GM18951 (cell line): Measurements from ENCODE around the gene CDCA5.

ENCODE experiments used
- POLR2A ChIP-seq: IDR thresholded peaks from 4 replicates; pipeline ENCODE4 v1.6.1; 2011; ENCODE audit warnings: mild to moderate bottlenecking; ENCODE audit not compliant: insufficient read length, insufficient read depth; ENCODE audit errors: extremely low read depth
- in situ Hi-C: fragments of 300-500 bp; cut with MboI; formaldehyde crosslinking; loops from one replicate; pipeline ENCODE4 v1.12.0; 2022; ENCODE audit warnings: low sequenced_read_pairs, mixed read lengths, inconsistent platforms; ENCODE audit not compliant: unreplicated experiment

CDCA5 gene

DNA sequence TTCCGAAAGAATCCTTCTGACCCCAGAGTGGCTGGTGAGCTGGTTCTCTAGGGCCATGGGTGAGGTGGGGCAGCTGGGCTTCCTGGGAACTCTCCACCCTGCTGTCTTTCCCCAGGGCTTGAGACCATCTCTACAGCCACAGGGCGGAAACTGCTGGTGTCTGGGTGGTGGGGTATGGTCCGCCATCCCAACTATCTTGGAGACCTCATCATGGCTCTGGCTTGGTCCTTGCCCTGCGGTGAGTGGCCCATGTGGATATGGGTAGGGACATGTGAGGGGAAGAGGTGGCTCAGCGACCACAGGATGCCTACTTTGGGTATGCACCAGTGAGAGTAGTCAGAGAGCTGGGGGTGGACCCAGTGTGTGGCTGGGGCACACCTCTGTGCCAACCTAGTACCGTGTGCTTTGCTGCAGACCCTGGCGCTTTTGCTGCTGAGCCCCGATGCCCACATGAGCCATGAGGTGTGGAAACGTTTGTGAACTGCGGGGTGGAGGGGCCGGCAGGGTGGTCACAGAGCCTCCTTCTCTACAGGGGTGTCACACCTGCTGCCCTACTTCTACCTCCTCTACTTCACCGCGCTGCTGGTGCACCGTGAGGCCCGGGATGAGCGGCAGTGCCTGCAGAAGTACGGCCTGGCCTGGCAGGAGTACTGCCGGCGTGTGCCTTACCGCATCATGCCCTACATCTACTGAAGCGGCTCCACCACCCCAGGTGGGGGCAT is 31.7 kb upstream of the CDCA5 start:
- no peak for TF ChIP-seq POLR2A
- in situ Hi-C loops, result no loop called here

DNA sequence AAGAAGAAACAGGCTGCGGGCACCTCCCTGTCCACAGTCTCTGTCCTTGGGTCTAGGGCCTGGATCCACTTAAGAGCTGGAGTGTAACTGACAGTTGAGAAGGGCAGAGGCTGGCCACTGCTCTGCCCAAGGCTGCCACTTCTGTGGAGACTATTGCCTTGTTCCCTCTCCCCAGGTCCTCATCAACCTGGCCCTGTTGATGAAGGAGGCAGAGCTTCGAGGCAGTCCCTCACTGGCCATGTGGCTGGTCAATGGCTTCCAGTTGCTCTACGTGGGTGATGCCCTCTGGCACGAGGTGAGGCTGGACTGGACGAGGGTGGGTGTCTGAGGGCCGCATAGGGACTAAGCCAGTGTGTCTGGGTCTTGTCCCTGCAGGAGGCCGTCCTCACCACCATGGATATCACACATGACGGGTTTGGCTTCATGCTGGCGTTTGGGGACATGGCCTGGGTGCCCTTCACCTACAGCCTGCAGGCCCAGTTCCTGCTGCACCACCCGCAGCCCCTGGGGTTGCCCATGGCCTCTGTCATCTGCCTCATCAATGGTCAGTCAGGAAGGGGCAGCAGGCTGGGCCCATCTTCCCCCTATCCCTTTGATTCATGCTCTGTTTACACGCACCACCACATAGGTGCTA is 30.8 kb upstream of the CDCA5 start:
- in situ Hi-C loops, result no loop called here
- TF ChIP-seq POLR2A, result no peak

DNA sequence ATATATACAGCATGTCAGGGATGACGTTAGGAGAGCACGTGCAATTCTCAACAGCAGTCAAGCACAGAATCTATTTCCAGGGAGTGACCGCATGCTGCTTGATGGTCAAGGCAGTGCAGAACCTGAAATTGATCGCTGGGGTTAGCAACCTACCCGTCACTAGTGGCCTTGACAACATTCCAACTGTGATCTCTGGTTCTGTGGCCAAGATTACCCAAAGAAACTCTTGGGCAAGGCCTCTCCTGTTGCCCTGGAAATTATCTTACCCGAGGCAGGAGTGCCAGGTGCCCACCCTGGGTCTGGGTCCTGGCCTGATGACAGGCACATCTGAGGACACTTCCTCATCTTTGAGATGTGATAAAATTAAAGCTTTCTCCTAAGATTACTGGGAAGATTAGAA is 30.0 kb upstream of the CDCA5 start:
- TF ChIP-seq POLR2A, result no peak
- in situ Hi-C loops, result no loop called here

DNA sequence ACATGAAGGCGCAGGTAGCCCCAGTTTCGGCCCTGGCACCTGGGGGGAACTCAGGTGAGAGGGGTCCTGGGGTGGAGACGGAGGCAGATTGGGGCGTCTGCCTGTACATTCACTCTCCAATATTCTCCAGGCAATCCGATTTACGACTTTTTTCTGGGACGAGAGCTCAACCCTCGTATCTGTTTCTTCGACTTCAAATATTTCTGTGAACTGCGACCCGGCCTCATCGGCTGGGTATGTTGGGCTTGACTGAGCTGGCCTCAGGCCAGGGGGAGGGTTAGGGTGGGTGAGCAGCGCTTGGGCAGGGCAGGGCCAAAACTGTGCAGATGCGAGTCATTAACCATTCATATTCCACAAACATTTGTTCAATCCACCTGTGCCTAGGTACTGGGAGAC is 29.5 kb upstream of the CDCA5 start:
- TF ChIP-seq POLR2A, result no peak
- in situ Hi-C loops, result no loop called here

DNA sequence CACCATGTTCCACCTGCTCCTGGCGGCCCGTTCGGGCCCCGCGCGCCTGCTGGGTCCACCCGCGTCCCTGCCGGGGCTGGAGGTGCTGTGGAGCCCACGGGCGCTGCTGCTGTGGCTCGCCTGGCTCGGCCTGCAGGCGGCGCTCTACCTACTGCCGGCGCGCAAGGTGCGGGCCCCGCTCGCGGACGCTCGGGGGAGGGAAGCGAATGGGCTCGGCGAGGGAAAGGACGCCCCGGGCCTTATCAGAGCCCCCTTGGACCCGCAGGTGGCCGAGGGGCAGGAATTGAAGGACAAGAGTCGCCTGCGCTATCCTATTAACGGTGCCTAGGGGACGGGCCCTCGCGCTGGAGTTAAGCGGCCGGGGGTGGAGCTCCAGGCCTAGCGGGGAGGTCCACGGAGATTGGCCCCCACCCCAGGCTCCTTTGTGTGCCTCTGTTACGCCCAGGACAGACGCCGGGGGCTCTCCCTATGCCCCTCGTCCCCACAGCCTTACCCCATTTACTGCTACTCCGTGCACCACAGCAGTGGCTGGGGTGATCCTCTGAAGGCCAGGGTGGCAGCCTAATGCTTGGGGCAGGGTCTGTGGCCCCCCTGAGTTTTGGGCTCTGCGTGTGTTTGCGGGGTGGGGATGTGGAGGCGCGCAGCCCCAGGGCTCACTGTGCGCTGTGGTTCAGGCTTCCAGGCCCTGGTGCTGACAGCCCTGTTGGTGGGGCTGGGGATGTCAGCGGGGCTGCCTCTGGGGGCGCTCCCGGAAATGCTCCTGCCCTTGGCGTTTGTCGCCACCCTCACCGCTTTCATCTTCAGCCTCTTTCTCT is 28.9 kb upstream of the CDCA5 start:
- in situ Hi-C loops, result no loop called here

DNA sequence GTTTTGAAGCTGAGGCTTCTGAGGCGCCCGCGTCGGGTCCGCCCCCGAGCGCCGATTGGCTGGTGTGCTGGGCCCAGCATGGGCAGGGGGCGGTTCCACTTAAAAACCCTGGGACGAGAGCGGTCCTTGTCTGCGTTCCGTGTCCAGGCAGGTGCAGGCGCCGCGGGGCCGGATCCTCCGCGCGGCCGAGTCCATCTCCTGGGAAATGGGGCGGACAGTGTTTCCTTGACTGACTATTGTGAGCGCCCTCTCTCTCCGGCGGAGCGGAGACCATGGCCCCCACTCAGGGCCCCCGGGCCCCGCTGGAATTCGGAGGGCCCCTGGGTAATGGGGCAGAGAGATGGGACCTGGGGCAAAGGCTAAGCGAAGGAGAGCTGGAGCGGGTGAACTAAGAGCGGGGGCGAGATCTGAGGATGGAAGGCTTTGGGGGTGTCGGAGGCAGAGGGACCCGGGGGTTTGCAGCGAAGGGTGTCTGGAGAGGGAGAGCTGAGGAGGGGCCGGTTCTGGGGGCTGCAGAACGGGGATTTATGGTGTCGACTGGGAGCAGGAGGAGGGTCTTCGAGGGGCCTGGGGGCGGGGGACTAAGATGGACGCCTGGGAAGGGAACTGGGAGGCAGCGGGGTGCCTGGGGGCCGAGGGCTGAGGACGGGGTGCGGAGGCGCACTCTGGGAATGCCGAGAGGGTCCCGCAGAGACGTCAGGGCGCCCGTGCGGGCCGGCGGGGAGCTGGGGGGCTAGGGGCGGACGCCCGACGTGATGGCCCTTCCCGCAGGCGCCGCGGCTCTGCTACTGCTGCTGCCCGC is 28.1 kb upstream of the CDCA5 start, which contains the start of gene TM7SF2:
TM7SF2 (plus strand) TSS at position 129 of the 802 bp plus-strand sequence; CDS start at position 273, 144 bp downstream.
- TF ChIP-seq POLR2A, result peak; percentile 98
- in situ Hi-C loops, result no loop called here

More for the DNA sequence above, 28.9 kb upstream of the CDCA5 start:
- TF ChIP-seq POLR2A, result no peak

DNA sequence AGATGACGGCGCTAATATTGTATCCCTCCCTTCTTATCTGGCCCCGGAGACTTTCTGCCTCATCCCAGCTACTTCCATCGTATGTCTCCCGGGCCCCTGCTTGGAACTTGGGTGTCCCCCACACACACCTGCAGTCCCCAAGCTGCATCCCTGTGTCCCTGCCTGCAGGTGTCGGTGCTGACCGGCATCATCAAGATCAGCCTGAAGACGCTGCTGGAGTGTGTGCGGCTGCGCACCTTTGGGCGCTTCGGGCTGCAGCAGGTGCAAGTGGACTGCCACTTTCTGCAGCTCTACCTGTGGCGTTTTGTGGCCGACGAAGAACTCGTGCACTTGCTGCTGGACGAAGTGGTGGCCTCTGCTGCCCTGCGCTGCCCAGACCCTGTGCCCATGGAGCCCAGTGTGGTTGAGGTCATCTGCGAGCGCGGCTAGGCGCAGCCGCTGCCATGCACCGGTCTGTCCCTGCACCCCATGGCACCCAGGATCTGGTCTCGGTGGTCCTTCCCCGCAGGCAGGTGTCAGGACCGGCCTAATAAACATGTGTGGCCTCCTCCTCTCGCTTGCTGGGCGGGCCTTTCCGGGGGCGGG is 27.4 kb upstream of the CDCA5 start:
- in situ Hi-C loops, result no loop called here
- TF ChIP-seq POLR2A, result no peak

DNA sequence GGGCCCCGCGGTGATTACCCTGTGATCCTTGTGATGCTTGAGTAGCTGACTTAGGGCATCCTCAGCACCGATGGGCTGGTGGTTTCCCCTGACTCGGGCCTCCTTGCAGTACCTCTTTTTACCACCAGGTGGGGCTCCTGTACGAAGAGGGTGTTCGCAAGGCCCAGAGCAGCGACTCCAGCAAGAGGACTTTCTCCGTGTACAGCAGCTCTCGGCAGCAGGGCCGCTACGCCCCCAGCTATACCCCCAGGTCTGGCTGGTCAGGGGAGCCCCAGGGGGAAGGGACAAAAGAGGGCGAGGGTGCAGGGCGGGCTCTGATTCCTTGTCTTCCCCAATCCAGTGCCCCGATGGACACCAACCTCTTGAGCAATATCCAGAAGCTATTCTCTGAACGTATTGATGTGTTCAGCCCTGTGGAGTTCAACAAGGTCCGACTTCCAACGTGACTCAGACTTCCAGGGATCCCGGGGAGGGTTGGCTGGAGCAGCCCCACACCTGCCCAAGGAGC is 26.6 kb upstream of the CDCA5 start:
- in situ Hi-C loops, result no loop called here
- no peak for TF ChIP-seq POLR2A

DNA sequence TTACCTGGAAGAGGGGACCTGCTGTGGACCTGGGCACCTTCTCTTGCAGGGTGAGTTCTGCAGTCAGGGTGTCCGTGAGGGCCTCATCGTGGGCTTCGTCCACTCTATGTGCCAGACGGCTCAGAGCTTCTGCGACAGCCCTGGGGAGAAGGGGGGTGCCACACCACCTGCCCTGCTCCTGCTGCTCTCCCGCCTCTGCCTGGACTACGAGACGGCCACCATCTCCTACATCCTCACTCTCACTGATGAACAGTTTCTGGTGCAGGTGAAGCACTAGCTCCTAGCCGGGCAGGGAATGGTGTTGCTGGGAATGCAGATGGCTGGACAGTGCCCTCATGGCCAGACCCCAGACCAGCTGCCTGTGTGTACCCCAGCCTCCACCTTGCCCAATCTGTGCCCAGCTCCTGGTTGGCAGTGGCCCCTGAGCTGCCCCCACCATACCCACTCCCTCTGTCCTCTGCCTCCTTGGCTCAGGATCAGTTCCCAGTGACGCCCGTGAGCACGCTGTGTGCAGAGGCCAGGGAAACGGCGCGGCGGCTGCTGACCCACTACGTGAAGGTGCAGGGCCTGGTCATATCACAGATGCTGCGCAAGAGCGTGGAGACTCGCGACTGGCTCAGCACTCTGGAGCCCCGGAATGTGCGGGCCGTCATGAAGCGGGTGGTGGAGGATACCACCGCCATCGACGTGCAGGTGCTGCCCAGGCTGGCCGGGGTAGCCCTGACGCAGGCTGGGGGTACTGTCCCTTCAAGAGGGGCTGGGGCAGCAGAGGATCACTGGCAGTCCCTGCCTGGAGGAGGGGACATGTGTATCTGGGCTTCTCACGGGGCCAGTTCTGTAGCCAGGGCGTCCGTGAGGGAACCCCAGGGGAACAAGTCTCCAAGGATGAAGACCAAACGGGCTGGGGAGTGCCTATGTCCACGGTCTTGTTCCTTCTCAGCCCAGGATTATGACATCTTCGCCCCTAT is 25.7 kb upstream of the CDCA5 start:
- in situ Hi-C loops, result no loop called here
- TF ChIP-seq POLR2A, result no peak

DNA sequence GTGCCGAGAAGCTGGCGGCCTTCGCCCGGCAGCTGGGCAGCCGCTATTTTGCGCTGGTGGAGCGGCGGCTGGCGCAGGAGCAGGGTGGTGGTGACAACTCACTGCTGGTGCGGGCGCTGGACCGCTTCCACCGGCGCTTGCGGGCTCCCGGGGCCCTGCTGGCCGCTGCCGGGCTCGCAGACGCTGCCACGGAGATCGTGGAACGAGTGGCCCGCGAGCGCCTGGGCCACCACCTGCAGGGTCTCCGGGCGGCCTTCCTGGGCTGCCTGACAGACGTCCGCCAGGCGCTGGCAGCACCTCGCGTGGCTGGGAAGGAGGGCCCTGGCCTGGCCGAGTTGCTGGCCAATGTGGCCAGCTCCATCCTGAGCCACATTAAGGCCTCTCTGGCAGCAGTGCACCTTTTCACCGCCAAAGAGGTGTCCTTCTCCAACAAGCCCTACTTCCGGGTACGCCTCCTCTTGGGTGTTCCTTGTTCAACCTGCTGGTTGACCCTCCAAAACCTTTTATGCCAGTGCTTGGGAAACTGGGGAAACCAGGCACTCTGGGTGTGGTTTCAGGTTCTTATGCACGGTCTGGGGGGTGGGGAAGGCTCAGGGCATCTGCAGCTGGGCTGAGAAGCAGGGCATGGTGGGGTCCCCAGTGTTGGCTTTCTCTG is 24.8 kb upstream of the CDCA5 start:
- in situ Hi-C loops, result no loop called here
- TF ChIP-seq POLR2A, result no peak

DNA sequence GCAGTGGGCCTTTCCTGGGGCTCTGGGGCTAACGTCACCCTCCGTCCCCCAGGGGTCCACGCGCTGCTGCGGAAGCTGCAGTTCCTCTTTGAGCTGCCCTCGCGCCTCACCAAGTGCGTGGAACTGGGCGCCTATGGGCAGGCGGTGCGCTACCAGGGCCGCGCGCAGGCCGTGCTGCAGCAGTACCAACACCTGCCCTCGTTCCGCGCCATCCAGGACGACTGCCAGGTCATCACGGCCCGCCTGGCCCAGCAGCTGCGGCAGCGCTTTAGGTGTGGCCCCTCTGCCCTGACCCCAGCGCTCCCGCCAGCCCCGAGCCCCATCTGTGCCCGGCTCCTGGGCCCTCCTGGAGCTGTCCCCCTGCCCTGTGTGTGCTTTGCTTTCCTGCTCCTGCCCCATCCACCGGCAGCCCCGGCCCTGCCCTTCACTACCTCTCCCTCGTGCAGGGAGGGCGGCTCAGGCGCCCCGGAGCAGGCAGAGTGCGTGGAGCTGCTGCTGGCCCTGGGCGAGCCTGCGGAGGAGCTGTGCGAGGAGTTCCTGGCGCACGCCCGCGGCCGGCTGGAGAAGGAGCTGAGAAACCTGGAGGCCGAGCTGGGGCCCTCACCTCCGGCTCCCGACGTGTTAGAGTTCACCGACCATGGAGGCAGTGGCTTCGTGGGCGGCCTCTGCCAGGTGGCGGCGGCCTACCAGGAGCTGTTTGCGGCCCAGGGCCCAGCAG is 24.1 kb upstream of the CDCA5 start:
- TF ChIP-seq POLR2A, result no peak
- in situ Hi-C loops, result no loop called here

DNA sequence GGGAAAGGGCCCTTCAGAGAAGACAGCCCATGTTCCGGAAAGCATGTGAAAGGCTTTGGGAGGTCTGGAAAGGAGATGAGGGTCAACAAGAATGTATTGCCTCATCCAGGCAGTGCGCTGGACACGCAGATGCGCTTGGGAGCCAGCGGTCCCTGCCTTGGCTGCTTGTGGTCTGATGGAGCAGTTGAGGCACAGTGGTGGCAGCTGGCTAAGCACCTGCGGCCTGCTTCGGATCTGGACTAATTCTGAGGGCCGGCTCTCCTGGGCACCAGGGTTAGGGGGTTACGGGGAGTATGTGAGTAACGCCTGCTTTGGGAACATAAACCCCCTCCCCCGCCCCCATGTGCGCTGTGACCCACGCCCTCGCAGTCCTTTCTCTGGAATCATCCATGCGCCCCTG is 23.2 kb upstream of the CDCA5 start:
- TF ChIP-seq POLR2A, result no peak
- in situ Hi-C loops, result no loop called here
